VCaP (cell line): ENCODE data around the gene RNF138.
"Not testable (repeated sequence)": the region's sequence is repeated elsewhere in the genome, so short reads cannot be mapped to it uniquely, and the experiment has no call there.

Source experiments
- H3K27ac ChIP-seq: fragments of 450-650 bp; 2 replicates; pipeline ENCODE4 v1.5.1; 2017
- TF ChIP-seq, protein P1 (sequence below): fragments of 450-650 bp; conservative IDR thresholded peaks from 2 replicates; pipeline ENCODE4 v1.5.1; 2017; ENCODE audit warnings: mild to moderate bottlenecking, moderate library complexity

RNF138 gene

DNA sequence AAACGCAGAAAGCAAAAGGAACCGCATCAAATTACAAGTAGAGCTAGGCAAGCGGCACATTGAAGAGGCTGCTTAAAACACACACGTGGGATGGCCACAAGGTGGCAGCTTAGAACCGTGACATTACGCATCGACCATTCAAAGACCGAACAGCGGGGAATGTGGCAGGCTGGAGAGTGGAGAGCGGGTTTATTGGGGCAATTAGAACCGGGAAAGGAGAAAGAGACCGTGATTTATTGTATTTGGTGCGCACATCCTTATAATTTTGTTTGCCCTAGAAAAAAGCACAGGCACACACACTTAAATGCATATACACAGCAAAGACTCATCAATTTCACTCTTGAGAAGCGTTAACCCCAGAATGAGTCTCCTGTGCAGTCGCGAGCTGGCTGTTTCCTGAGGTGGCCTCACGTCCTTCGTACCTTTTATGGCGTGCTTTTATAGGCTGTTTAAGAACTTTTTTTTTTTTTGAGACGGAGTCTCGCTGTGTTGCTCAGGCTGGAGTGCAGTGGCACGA is 66.5 kb downstream of the RNF138 start:
- TF ChIP-seq, protein P1, sequence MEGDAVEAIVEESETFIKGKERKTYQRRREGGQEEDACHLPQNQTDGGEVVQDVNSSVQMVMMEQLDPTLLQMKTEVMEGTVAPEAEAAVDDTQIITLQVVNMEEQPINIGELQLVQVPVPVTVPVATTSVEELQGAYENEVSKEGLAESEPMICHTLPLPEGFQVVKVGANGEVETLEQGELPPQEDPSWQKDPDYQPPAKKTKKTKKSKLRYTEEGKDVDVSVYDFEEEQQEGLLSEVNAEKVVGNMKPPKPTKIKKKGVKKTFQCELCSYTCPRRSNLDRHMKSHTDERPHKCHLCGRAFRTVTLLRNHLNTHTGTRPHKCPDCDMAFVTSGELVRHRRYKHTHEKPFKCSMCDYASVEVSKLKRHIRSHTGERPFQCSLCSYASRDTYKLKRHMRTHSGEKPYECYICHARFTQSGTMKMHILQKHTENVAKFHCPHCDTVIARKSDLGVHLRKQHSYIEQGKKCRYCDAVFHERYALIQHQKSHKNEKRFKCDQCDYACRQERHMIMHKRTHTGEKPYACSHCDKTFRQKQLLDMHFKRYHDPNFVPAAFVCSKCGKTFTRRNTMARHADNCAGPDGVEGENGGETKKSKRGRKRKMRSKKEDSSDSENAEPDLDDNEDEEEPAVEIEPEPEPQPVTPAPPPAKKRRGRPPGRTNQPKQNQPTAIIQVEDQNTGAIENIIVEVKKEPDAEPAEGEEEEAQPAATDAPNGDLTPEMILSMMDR = peak; percentile 83
- peak overlapping the region; percentile 45 for H3K27ac ChIP-seq

GRCh38 chr18:32158631-32159030 is 67.0 kb downstream of the RNF138 start:
- H3K27ac ChIP-seq = peak overlapping the region; percentile 45

DNA sequence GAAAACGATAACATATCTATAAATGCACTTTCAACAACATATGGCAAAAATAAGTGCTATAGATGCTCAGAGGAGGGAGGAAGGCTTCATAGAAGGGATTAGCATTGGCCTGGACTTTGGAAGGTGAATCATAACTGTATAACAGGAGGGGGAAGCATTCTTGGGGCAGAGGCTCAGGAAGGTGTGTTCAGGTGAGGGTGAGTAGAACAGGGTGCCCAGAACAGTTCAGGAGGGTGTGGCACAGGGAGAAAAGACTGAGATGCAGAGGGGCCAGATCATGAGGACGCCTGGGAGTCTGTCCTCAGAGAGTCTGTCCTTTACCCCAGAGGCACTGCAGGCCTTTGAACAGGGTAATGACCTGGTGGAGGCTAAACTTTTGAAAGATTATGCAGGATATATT is 68.9 kb downstream of the RNF138 start:
- TF ChIP-seq, protein P1 = no peak

GRCh38 chr18:32167980-32168730 is 76.5 kb downstream of the RNF138 start:
- no peak overlapping the region for H3K27ac ChIP-seq
- TF ChIP-seq, protein P1 = no peak

More for the DNA sequence above, 68.9 kb downstream of the RNF138 start:
- H3K27ac ChIP-seq = no peak overlapping the region

- TF ChIP-seq, protein P1 = no peak
- no peak overlapping the region; the same call in 1 of the 2 replicates for H3K27ac ChIP-seq
These were observed 82.0 kb downstream of the RNF138 start for GRCh38 chr18:32173654-32174053.

DNA sequence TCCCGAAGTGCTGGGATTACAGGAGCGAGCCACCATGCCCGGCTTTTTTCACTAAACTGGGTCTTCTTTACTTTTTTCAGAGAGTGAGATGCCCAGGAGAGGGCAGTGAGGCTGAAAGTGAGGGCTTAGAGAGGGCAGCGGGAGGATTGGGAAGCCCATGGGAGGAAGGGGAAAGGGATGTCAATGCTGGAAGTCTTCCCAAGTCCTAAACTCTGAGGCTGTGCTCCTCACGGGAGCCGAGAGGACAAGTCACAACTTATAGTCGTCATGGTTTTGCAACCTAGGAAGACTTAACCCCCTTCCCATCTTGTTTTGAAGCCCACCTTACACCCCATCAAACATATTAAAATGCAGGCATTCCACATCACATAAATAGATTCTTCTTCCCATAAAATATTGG is 83.0 kb downstream of the RNF138 start:
- no peak overlapping the region for H3K27ac ChIP-seq
- TF ChIP-seq, protein P1 = no peak

- H3K27ac ChIP-seq = no peak overlapping the region
- TF ChIP-seq, protein P1 = no peak
These were observed 83.6 kb downstream of the RNF138 start for GRCh38 chr18:32175265-32175664.

GRCh38 chr18:32176745-32177144 is 85.1 kb downstream of the RNF138 start:
- not testable (repeated sequence) for H3K27ac ChIP-seq
